NCI-H460 (cell line): ENCODE measurements around the gene GBX1. TPM values are rescaled to one million over a fixed set of nuclear protein-coding genes. Genes with fewer than 3 reads are reported as not detected.

Experiments used
- DNase-seq: peaks from one replicate; pipeline ENCODE4 v3.0.0-alpha.2; 2016; ENCODE audit warnings: low read depth; ENCODE audit errors: extremely low read depth
- total RNA-seq: library from RNA; depleted of rRNA; stranded (reverse); fragments of >200 nt; shearing (Covaris generic); gene quantifications from 2 replicates; pipeline ENCODE4 v1.2.3, GENCODE V29; 2014

The GBX1 gene
- total RNA-seq, 1 experiment from 2014 or later: not detected

GRCh38 chr7:151129960-151130591 lies 37.4 kb downstream of the GBX1 start:
- DNase-seq: no peak

- DNase-seq: no peak
These were observed 38.2 kb downstream of the GBX1 start for GRCh38 chr7:151129117-151129959.

GRCh38 chr7:151128716-151129115 lies 38.8 kb downstream of the GBX1 start:
- no peak for DNase-seq

- DNase-seq: no peak
These were observed 39.4 kb downstream of the GBX1 start for GRCh38 chr7:151128144-151128543.

GRCh38 chr7:151126491-151127137 lies 40.9 kb downstream of the GBX1 start:
- no peak for DNase-seq

GRCh38 chr7:151125846-151126481 lies 41.5 kb downstream of the GBX1 start:
- no peak for DNase-seq

GRCh38 chr7:151125470-151125845 lies 42.0 kb downstream of the GBX1 start:
- DNase-seq: no peak

- DNase-seq: no peak
These were observed 42.5 kb downstream of the GBX1 start for GRCh38 chr7:151124899-151125399.

- DNase-seq: no peak
These were observed 43.0 kb downstream of the GBX1 start for GRCh38 chr7:151124481-151124880.

- peak; percentile 82 for DNase-seq
These were observed 43.6 kb downstream of the GBX1 start for GRCh38 chr7:151123822-151124464.

GRCh38 chr7:151123158-151123821 lies 44.2 kb downstream of the GBX1 start:
- DNase-seq: no peak

GRCh38 chr7:151122796-151123157 lies 44.7 kb downstream of the GBX1 start:
- DNase-seq: no peak

- no peak for DNase-seq
These were observed 45.2 kb downstream of the GBX1 start for GRCh38 chr7:151122276-151122675.

GRCh38 chr7:151121380-151122170 lies 45.9 kb downstream of the GBX1 start:
- no peak for DNase-seq

- no peak for DNase-seq
These were observed 46.6 kb downstream of the GBX1 start for GRCh38 chr7:151120896-151121295.

GRCh38 chr7:151119902-151120301 lies 47.6 kb downstream of the GBX1 start:
- no peak for DNase-seq

- DNase-seq: no peak
These were observed 48.5 kb downstream of the GBX1 start for GRCh38 chr7:151119055-151119415.

GRCh38 chr7:151118108-151119054 lies 49.1 kb downstream of the GBX1 start:
- no peak for DNase-seq
